Kidney (tissue), 14 donors: ENCODE results near the gene TRIP6. TPM values are rescaled to one million over a fixed set of nuclear protein-coding genes. Genes with fewer than 3 reads are reported as not detected.

Experiments used
- DNase-seq, 5 donors: peaks; one replicate each; pipeline ENCODE4 v3.0.0-alpha.2; 2013 to 2020
- FAIRE-seq: peaks from 2 replicates; lab custom pipeline; 2012; peaks lifted over from hg19 to GRCh38; lab: Jason Lieb, UNC
- H3K27ac ChIP-seq, 2 donors: one replicate each; pipeline ENCODE4 v1.7.0; 2013; ENCODE audit warnings: low read depth in 2 of 2, low read length in 2 of 2, inconsistent platforms in 1 of 2
- H3K27me3 ChIP-seq: one replicate; pipeline ENCODE4 v1.7.1; 2013; ENCODE audit warnings: low read length, inconsistent platforms; ENCODE audit not compliant: control insufficient read depth, insufficient read depth
- H3K36me3 ChIP-seq, 3 donors: one replicate each; pipeline versions ENCODE4 v1.7.0 to v1.7.1; 2013; ENCODE audit warnings: low read length in 3 of 3, control low read depth in 1 of 3, inconsistent platforms in 1 of 3; ENCODE audit not compliant: insufficient read depth in 3 of 3, control insufficient read depth in 2 of 3
- H3K4me1 ChIP-seq, 3 donors: one replicate each; pipeline versions ENCODE4 v1.7.0 to v1.7.1; 2013; ENCODE audit warnings: low read length in 3 of 3, inconsistent platforms in 1 of 3, low read depth in 1 of 3; ENCODE audit not compliant: control insufficient read depth in 2 of 3, insufficient read depth in 2 of 3
- H3K4me3 ChIP-seq, 3 donors: one replicate each; pipeline versions ENCODE4 v1.7.0 to v1.8.1; 2013; ENCODE audit warnings: low read length in 3 of 3, control low read depth in 1 of 3, inconsistent platforms in 1 of 3
- H3K9ac ChIP-seq, 3 donors: one replicate each; pipeline versions ENCODE4 v1.7.0 to v1.7.1; 2013; ENCODE audit warnings: low read length in 3 of 3, control low read depth in 1 of 3, inconsistent platforms in 1 of 3
- H3K9me3 ChIP-seq, 3 donors: one replicate each; pipeline versions ENCODE4 v1.7.0 to v1.7.1; 2013; ENCODE audit warnings: low read length in 3 of 3, control low read depth in 1 of 3, inconsistent platforms in 1 of 3; ENCODE audit not compliant: control insufficient read depth in 2 of 3, insufficient read depth in 1 of 3
- CTCF ChIP-seq: IDR thresholded peaks from 3 replicates; pipeline ENCODE4 v1.5.1; 2012; ENCODE audit warnings: mild to moderate bottlenecking, moderate library complexity, borderline replicate concordance; ENCODE audit not compliant: insufficient read depth; ENCODE audit errors: extremely low read depth
- intact Hi-C: fragments of 100-400 bp; cut with DNase I; formaldehyde crosslinking; loops from one replicate; pipeline ENCODE4 v1.11.1; 2022
- polyA plus RNA-seq: library from polyadenylated mRNA; stranded (reverse); fragments of 350-450 nt; fragmentation: Illumina TruSeq; extraction: RNeasy Lipid Tissue Mini Kit (QIAGEN cat#74804); gene quantifications from one replicate; pipeline ENCODE4 v1.2.3, GENCODE V29; 2014; ENCODE audit warnings: low read depth, low replicate concordance; ENCODE audit not compliant: insufficient read depth
- total RNA-seq: library from RNA; stranded (reverse); fragmentation: NEBNext Ultra II Directional; extraction: Animal tissue kit (Norgen Biotek cat#: 25700); gene quantifications from one replicate; pipeline ENCODE4 v1.2.1, GENCODE V29; 2021
- donor health status: control.
- donor health status: control.
- donor health status: control.
- donor health status: control.
- donor health status: control.
- donor health status: DM: yes; HTN: yes; CAD: no.
- donor health status: Normal renal cell carcinoma (clear cell type).

The TRIP6 gene
- total and polyA plus RNA-seq, 2 donors from 2014 or later = 74.4 to 92.6 TPM

DNA sequence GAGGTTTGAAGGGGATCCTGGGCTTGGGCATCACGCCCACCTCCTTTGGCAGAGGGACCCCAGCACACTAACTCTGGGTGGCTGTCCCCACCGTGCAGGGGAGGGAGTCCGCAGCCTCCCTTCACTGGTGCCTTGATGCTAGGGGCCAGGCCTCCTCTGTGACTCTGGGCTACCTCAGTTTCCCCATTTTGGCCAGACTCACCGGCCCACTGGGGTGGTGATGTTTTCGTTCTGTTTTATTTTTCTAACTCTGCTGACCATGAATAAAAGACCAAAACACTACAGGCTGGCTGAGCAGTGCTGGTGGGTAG, 503 bp upstream of the TRIP6 start:
- intact Hi-C loops = no loop called here
- Histone ChIP-seq H3K36me3 (peaks cover 0 to 12% (median 11%) of the 10 kb centered on the region in 3 donors), H3K4me1 (peaks cover 0 to 22% (median 13%) of the 10 kb centered on the region in 3 donors), H3K4me3 (peak overlapping the region; percentile 24 to 88 (median 36)), H3K9me3 (no peaks in the 10 kb centered on the region), H3K27ac (peak overlapping the region; percentile 97), H3K27me3 (no peaks in the 10 kb centered on the region), H3K9ac (peak overlapping the region in 2 of 3 donors; percentile 6 to 99)
- TF ChIP-seq CTCF = no peak
- peak in 1 of 5 donors; percentile 70 for DNase-seq
- FAIRE-seq = no peak

GRCh38 chr7:100867776-100868485, 744 bp downstream of the TRIP6 start:
- Histone ChIP-seq H3K9me3 (no peaks in the 10 kb centered on the region), H3K36me3 (peaks cover 3 to 18% (median 11%) of the 10 kb centered on the region in 3 donors), H3K27ac (peak overlapping the region; percentile 97), H3K9ac (peak overlapping the region; percentile 48 to 99 (median 93)), H3K4me1 (peaks cover 0 to 20% (median 13%) of the 10 kb centered on the region in 3 donors), H3K27me3 (no peaks in the 10 kb centered on the region), H3K4me3 (peak overlapping the region; percentile 66 to 88 (median 77))
- FAIRE-seq (no peak), DNase-seq (peak in 4 of 5 donors; percentile 10 to 80 (median 58))
- no peak for TF ChIP-seq CTCF
- intact Hi-C loops = no loop called here

DNA sequence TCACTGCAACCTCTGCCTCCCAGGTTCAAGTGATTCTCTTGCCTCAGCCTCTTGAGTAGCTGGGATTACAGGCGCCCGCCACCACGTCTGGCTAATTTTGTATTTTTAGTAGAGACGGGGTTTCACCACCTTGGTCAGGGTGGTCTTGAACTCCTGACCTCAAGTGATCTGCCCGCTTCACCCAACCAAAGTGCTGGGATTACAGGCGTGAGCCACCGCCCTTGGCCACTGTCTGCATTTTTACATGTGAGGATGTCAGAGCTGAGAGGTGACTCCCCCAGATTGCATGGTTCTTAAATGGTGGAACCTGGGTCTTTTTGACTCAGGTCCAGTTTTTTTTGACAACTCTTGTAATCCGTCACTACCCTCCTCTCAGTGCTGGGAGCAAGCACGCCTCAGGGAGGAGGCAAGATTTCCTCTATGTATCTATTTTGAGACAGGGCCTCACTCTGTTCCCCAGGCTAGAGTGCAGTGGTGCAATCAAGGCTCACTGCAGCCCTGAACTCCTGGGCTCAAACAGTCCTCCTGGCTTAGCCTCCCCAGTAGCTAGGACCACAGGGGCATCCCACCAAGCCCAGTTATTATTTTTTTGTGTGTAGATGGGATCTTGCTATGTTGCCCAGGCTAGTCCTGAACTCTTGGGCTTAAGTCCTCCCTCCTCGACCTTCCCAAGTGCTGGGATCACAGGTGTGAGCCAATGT, 6.6 kb downstream of the TRIP6 start:
- intact Hi-C loops = no loop called here
- FAIRE-seq = no peak
- peaks cover 4 to 17% (median 11%) of the 10 kb centered on the region in 3 donors for H3K4me1 ChIP-seq
- no peak for TF ChIP-seq CTCF
- H3K27me3 ChIP-seq = no peaks in the 10 kb centered on the region
- peak overlapping the region in 2 of 3 donors; percentile 71 to 77 for H3K4me3 ChIP-seq
- H3K36me3 ChIP-seq = peaks cover 3 to 26% (median 14%) of the 10 kb centered on the region in 3 donors
- peak overlapping the region; percentile 92 to 96 for H3K27ac ChIP-seq
- no peaks in the 10 kb centered on the region for H3K9me3 ChIP-seq
- peak overlapping the region in 2 of 3 donors; percentile 50 to 68 for H3K9ac ChIP-seq
- no peak for DNase-seq
